Testis (tissue), 3 donors: Measurements from ENCODE around the gene LYRM4. TPM values are rescaled to one million over a fixed set of nuclear protein-coding genes. Genes with fewer than 3 reads are reported as not detected.

ENCODE experiments used
- DNase-seq: peaks from one replicate; pipeline ENCODE4 v3.0.0-alpha.2; 2019
- H3K27ac ChIP-seq, 2 donors: fragments of 200-600 bp; sonication (generic); one replicate each; pipeline ENCODE4 v1.5.1; 2019
- H3K27me3 ChIP-seq: fragments of 200-600 bp; sonication (generic); one replicate; pipeline ENCODE4 v1.5.1; 2019
- H3K36me3 ChIP-seq: fragments of 200-600 bp; sonication (generic); one replicate; pipeline ENCODE4 v1.5.1; 2017; ENCODE audit warnings: low read depth; ENCODE audit errors: missing control alignments
- H3K4me1 ChIP-seq: fragments of 200-600 bp; sonication (generic); one replicate; pipeline ENCODE4 v1.5.1; 2019
- H3K4me3 ChIP-seq, 2 donors: fragments of 200-600 bp; sonication (generic); one replicate each; pipeline ENCODE4 v1.5.1; 2017 to 2019
- H3K9me3 ChIP-seq: fragments of 200-600 bp; sonication (generic); one replicate; pipeline ENCODE4 v1.5.1; 2017
- CTCF ChIP-seq, 3 experiments: fragments of 450-650 bp in 2 of 3; fragments of 200-600 bp in 1 of 3; sonication (generic) in 1 of 3; IDR thresholded peaks; one replicate each; pipeline ENCODE4 v1.5.1; 2016 to 2019; ENCODE audit warnings: antibody characterized with exemption in 3 of 3, mild to moderate bottlenecking in 2 of 3, moderate library complexity in 1 of 3
- POLR2A ChIP-seq: fragments of 450-650 bp; IDR thresholded peaks from one replicate; pipeline ENCODE4 v1.6.1; 2017; ENCODE audit warnings: antibody characterized with exemption, mild to moderate bottlenecking, moderate library complexity
- whole genome bisulfite sequencing, 2 donors: methylation state at CpG; one replicate each; pipeline ENCODE4 v1.1.5; 2018; 5-methylcytosine and 5-hydroxymethylcytosine counted together
- intact Hi-C: fragments of 100-400 bp; cut with DNase I; formaldehyde crosslinking; loops from one replicate; pipeline ENCODE4 v1.15.1; 2023; ENCODE audit warnings: low total_unique reads
- polyA plus RNA-seq: library from polyadenylated mRNA; stranded (reverse); fragments of 350-450 nt; fragmentation: Illumina TruSeq; extraction: RNeasy Lipid Tissue Mini Kit (QIAGEN cat#74804); gene quantifications from one replicate; pipeline ENCODE4 v1.2.3, GENCODE V29; 2014; ENCODE audit warnings: low read depth, low replicate concordance; ENCODE audit not compliant: insufficient read depth
- total RNA-seq, 2 donors: library from RNA; depleted of rRNA; stranded (reverse); fragments of >200 nt; gene quantifications; one replicate each; pipeline ENCODE4 v1.2.3, GENCODE V29; 2016

Gene LYRM4
- total and polyA plus RNA-seq, 3 donors from 2014 or later = 18.5 to 41.8 (median 23.0) TPM

GRCh38 chr6:5141046-5141445 lies 119.7 kb downstream of the LYRM4 start:
- Histone ChIP-seq H3K27ac (no peak overlapping the region), H3K36me3 (no peaks in the 10 kb centered on the region), H3K9me3 (no peaks in the 10 kb centered on the region), H3K4me3 (no peak overlapping the region), H3K27me3 (no peaks in the 10 kb centered on the region), H3K4me1 (no peaks in the 10 kb centered on the region)
- intact Hi-C loops = no loop called here
- no peak for DNase-seq
- TF ChIP-seq CTCF (IDR thresholded peaks at IDR 0.05) (no peak), POLR2A (no peak)
- 94 to 98% methylated on average over 3 of the region's 3 CpGs for WGBS, 2 donors

GRCh38 chr6:5139828-5140771 lies 120.7 kb downstream of the LYRM4 start:
- Histone ChIP-seq H3K4me3 (no peak overlapping the region), H3K27me3 (no peaks in the 10 kb centered on the region), H3K4me1 (no peaks in the 10 kb centered on the region), H3K9me3 (no peaks in the 10 kb centered on the region), H3K27ac (no peak overlapping the region), H3K36me3 (no peaks in the 10 kb centered on the region)
- intact Hi-C loops = no loop called here
- no peak for TF ChIP-seq POLR2A
- TF ChIP-seq CTCF (IDR thresholded peaks at IDR 0.05) = no peak
- 90 to 95% methylated on average over 12 of the region's 12 CpGs for WGBS, 2 donors
- no peak for DNase-seq

- Histone ChIP-seq H3K36me3 (no peaks in the 10 kb centered on the region), H3K9me3 (no peaks in the 10 kb centered on the region), H3K27me3 (no peaks in the 10 kb centered on the region), H3K27ac (no peak overlapping the region), H3K4me3 (no peak overlapping the region), H3K4me1 (no peaks in the 10 kb centered on the region)
- TF ChIP-seq POLR2A = no peak
- no peak for TF ChIP-seq CTCF (IDR thresholded peaks at IDR 0.05)
- intact Hi-C loops = no loop called here
- DNase-seq = no peak
- 84% methylated on average over 13 of the region's 13 CpGs for WGBS, 2 donors
These were observed 121.5 kb downstream of the LYRM4 start for GRCh38 chr6:5138995-5139827.

GRCh38 chr6:5136851-5137250 lies 123.9 kb downstream of the LYRM4 start:
- H3K4me1 ChIP-seq = peaks cover 5% of the 10 kb centered on the region
- intact Hi-C loops = no loop called here
- no peaks in the 10 kb centered on the region for H3K36me3 ChIP-seq
- no peak overlapping the region for H3K4me3 ChIP-seq
- H3K27me3 ChIP-seq = no peaks in the 10 kb centered on the region
- H3K9me3 ChIP-seq = no peaks in the 10 kb centered on the region
- 94 to 98% methylated on average over 8 of the region's 8 CpGs for WGBS, 2 donors
- TF ChIP-seq POLR2A = no peak
- no peak for TF ChIP-seq CTCF (IDR thresholded peaks at IDR 0.05)
- no peak overlapping the region for H3K27ac ChIP-seq
- no peak for DNase-seq
